UCSD-AML1 (cell line): ENCODE results near the gene PLCH2.

Experiments used
- DNase-seq: peaks from one replicate; lab custom pipeline; 2025; ENCODE audit not compliant: unreplicated experiment; lab: John Stamatoyannopoulos, UW

Gene PLCH2

GRCh38 chr1:2498648-2499047 is 22.6 kb downstream of the PLCH2 start:
- no peak for DNase-seq

- DNase-seq = no peak
Observed at GRCh38 chr1:2499260-2499659, 23.2 kb downstream of the PLCH2 start.

GRCh38 chr1:2499986-2500596 is 24.0 kb downstream of the PLCH2 start:
- no peak for DNase-seq

- DNase-seq = no peak
Observed at GRCh38 chr1:2501041-2501819, 25.1 kb downstream of the PLCH2 start.

- no peak for DNase-seq
Observed at GRCh38 chr1:2501820-2502119, 25.7 kb downstream of the PLCH2 start.

- no peak for DNase-seq
Observed at GRCh38 chr1:2502210-2502609, 26.1 kb downstream of the PLCH2 start.

- DNase-seq = no peak
Observed at GRCh38 chr1:2502661-2503553, 26.8 kb downstream of the PLCH2 start.

GRCh38 chr1:2503554-2504224 is 27.6 kb downstream of the PLCH2 start:
- DNase-seq = no peak

GRCh38 chr1:2504225-2504948 is 28.3 kb downstream of the PLCH2 start:
- no peak for DNase-seq

- DNase-seq = no peak
Observed at GRCh38 chr1:2504949-2505272, 28.8 kb downstream of the PLCH2 start.

GRCh38 chr1:2505461-2505994 is 29.4 kb downstream of the PLCH2 start:
- DNase-seq = no peak

- DNase-seq = no peak
Observed at GRCh38 chr1:2506007-2506860, 30.1 kb downstream of the PLCH2 start.

- DNase-seq = no peak
Observed at GRCh38 chr1:2506901-2507565, 30.9 kb downstream of the PLCH2 start.

- no peak for DNase-seq
Observed at GRCh38 chr1:2507744-2508155, 31.7 kb downstream of the PLCH2 start.

GRCh38 chr1:2508180-2508579 is 32.1 kb downstream of the PLCH2 start:
- no peak for DNase-seq

- no peak for DNase-seq
Observed at GRCh38 chr1:2508751-2509150, 32.7 kb downstream of the PLCH2 start.

- DNase-seq = no peak
Observed at GRCh38 chr1:2509589-2509988, 33.5 kb downstream of the PLCH2 start.

- no peak for DNase-seq
Observed at GRCh38 chr1:2510366-2511155, 34.5 kb downstream of the PLCH2 start.
